ENCODE results near the gene SESN1. TPM values are rescaled to one million over a fixed set of nuclear protein-coding genes. Genes with fewer than 3 reads are reported as not detected.

The SESN1 gene
- polyA plus RNA-seq, 2 of the 4 experiments (the other 2 are of a cell fraction), result 7.9 to 13.9 TPM

- ATAC-seq (no peak), DNase-seq (ENCODE audit: low read depth in 1 of 2, low spot score in 1 of 2) (no peak), FAIRE-seq (no peak)
- ChIA-PET POLR2A (no interaction called here), CTCF (no interaction called here)
- no peaks in the 10 kb centered on the region for H3K4me1 ChIP-seq
- no peak overlapping the region for H3K4me2 ChIP-seq
- 81% methylated on average over 7 of the region's 7 CpGs for WGBS (ENCODE audit: missing lambda C conversion rate)
- no peak overlapping the region for H3K27ac ChIP-seq
- TF ChIP-seq ZFP36 (IDR thresholded peaks at IDR 0.05; ENCODE audit: borderline replicate concordance, partially characterized antibody), result no peak
- TF ChIP-seq HDAC2 (IDR thresholded peaks at IDR 0.05), result no peak
- TF ChIP-seq PHF8 (IDR thresholded peaks at IDR 0.05; ENCODE audit: borderline replicate concordance, low read depth), result no peak
- no peak for TF ChIP-seq GATA3 (IDR thresholded peaks at IDR 0.05; ENCODE audit: borderline replicate concordance)
- TF ChIP-seq, protein P1, sequence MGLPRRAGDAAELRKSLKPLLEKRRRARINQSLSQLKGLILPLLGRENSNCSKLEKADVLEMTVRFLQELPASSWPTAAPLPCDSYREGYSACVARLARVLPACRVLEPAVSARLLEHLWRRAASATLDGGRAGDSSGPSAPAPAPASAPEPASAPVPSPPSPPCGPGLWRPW (IDR thresholded peaks at IDR 0.05), result no peak
- no peak for TF ChIP-seq E2F6 (IDR thresholded peaks at IDR 0.05; ENCODE audit: borderline replicate concordance, low read depth)
- TF ChIP-seq MAZ (IDR thresholded peaks at IDR 0.05; ENCODE audit: borderline replicate concordance, low read depth, low read length), result no peak
- no peak for TF ChIP-seq RFX5 (IDR thresholded peaks at IDR 0.05)
- no peak for TF ChIP-seq KDM1A (IDR thresholded peaks at IDR 0.05; ENCODE audit: low read depth)
- TF ChIP-seq, protein P2, sequence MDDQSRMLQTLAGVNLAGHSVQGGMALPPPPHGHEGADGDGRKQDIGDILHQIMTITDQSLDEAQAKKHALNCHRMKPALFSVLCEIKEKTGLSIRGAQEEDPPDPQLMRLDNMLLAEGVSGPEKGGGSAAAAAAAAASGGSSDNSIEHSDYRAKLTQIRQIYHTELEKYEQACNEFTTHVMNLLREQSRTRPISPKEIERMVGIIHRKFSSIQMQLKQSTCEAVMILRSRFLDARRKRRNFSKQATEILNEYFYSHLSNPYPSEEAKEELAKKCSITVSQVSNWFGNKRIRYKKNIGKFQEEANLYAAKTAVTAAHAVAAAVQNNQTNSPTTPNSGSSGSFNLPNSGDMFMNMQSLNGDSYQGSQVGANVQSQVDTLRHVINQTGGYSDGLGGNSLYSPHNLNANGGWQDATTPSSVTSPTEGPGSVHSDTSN (IDR thresholded peaks at IDR 0.05), result no peak
- TF ChIP-seq FOXS1 (CRISPR knock-in tag; IDR thresholded peaks at IDR 0.05), result no peak
- TF ChIP-seq, protein P3, sequence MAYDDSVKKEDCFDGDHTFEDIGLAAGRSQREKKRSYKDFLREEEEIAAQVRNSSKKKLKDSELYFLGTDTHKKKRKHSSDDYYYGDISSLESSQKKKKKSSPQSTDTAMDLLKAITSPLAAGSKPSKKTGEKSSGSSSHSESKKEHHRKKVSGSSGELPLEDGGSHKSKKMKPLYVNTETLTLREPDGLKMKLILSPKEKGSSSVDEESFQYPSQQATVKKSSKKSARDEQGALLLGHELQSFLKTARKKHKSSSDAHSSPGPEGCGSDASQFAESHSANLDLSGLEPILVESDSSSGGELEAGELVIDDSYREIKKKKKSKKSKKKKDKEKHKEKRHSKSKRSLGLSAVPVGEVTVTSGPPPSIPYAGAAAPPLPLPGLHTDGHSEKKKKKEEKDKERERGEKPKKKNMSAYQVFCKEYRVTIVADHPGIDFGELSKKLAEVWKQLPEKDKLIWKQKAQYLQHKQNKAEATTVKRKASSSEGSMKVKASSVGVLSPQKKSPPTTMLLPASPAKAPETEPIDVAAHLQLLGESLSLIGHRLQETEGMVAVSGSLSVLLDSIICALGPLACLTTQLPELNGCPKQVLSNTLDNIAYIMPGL (CRISPR knock-in tag; IDR thresholded peaks at IDR 0.05; ENCODE audit: borderline replicate concordance), result no peak
- TF ChIP-seq JUN (IDR thresholded peaks at IDR 0.05), result no peak
- no peak for TF ChIP-seq EP300 (IDR thresholded peaks at IDR 0.05)
- TF ChIP-seq ZSCAN20 (CRISPR knock-in tag; IDR thresholded peaks at IDR 0.05), result no peak
- no peak for TF ChIP-seq MAFK (IDR thresholded peaks at IDR 0.05; ENCODE audit: partially characterized antibody)
- no peak overlapping the region for H3K4me3 ChIP-seq
- no peaks in the 10 kb centered on the region for H3K9me3 ChIP-seq
These were observed 134.0 kb downstream of the SESN1 start for GRCh38 chr6:108960601-108961000.

DNA sequence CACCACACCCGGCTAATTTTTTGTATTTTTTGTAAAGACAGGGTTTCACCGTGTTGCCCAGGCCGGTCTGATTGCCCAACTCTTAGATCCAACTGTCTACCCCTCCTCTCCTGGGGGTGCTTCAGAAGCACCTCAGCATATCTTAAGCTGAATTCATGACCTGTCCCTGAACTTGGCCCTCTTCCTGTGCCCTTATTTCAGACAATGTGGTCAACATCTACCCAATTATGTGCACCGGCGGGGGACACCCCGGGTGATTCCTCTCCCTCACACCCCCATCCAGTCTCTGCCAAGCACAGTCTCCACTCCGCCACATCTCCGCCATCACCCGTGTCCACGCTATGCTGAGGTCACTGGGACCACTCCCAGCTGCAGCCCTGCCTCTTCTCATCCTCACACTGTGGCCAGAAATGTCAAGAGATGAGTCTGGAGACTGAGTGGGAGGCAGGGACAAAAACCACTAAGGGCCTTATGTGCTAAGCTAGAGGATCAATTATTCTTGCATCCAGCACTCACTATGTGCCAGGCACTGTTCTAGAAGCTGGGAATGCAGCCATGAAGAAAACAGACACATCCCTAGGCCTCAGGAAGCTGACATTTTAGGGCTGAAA, 134.6 kb downstream of the SESN1 start:
- 77% methylated on average over 10 of the region's 10 CpGs for WGBS (ENCODE audit: missing lambda C conversion rate)

DNA sequence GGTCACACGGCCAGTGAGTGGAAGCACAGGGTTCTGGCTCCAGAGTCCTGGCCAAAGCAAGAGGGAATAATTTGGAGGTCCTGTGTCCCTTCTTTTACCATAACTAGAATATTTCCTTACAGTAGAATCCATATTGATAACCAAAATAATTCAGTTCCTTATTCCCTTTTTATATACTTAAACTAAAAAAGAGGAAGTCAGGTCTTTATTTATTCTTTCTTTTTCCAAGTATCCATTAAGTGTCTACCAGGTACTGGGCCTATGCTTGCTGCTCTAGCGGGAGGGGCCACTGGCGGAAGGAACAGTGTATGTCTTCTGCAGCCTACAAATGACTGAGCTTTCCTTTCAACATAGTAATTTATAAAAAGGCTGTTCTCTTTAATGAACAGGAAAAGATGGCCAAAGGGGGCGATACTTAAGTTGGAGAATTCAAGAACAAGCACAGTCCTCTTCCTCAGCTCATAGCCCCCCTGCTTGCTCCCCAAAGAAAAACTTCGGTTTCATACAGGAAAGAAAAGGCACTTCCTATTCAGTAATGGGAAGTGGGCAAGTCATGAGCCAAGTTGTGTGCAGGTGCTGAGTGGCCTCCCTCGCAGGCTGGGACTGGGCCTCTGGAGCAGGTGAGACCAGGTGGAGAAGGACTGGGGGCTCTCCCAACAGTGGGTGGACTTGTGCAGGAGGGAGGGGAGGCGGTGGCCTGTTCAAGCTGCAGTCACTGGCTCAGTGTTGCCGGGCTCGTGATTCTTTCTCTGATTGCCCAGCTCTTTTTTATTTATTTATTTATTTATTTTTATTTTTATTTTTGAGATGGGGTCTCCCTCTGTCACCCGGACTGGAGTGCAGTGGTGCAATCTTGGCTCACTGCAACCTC, 135.5 kb downstream of the SESN1 start:
- POLR2A ChIA-PET, result no interaction called here
- H3K4me2 ChIP-seq, result no peak overlapping the region
- 80% methylated on average over 10 of the region's 10 CpGs for WGBS (ENCODE audit: missing lambda C conversion rate)
- no peak overlapping the region for H3K4me3 ChIP-seq
- no peaks in the 10 kb centered on the region for H3K9me3 ChIP-seq
- CTCF ChIA-PET, result no interaction called here
- FAIRE-seq, result no peak
- H3K4me1 ChIP-seq, result no peaks in the 10 kb centered on the region
- no peak for ATAC-seq
- no peak overlapping the region for H3K27ac ChIP-seq
- DNase-seq (ENCODE audit: low read depth in 1 of 2, low spot score in 1 of 2), result no peak
- no peak for TF ChIP-seq ESRRA (IDR thresholded peaks at IDR 0.05; ENCODE audit: borderline replicate concordance, low read length)
- TF ChIP-seq, protein P4, sequence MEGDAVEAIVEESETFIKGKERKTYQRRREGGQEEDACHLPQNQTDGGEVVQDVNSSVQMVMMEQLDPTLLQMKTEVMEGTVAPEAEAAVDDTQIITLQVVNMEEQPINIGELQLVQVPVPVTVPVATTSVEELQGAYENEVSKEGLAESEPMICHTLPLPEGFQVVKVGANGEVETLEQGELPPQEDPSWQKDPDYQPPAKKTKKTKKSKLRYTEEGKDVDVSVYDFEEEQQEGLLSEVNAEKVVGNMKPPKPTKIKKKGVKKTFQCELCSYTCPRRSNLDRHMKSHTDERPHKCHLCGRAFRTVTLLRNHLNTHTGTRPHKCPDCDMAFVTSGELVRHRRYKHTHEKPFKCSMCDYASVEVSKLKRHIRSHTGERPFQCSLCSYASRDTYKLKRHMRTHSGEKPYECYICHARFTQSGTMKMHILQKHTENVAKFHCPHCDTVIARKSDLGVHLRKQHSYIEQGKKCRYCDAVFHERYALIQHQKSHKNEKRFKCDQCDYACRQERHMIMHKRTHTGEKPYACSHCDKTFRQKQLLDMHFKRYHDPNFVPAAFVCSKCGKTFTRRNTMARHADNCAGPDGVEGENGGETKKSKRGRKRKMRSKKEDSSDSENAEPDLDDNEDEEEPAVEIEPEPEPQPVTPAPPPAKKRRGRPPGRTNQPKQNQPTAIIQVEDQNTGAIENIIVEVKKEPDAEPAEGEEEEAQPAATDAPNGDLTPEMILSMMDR (IDR thresholded peaks at IDR 0.05), result no peak
- TF ChIP-seq CBX2 (IDR thresholded peaks at IDR 0.05; ENCODE audit: borderline replicate concordance, low read depth), result no peak
- no peak for TF ChIP-seq HDAC2 (IDR thresholded peaks at IDR 0.05)
- no peak for TF ChIP-seq JUN (IDR thresholded peaks at IDR 0.05)
- TF ChIP-seq CEBPB (IDR thresholded peaks at IDR 0.05), result no peak
- no peak for TF ChIP-seq RARB (CRISPR knock-in tag; IDR thresholded peaks at IDR 0.05)
- TF ChIP-seq E2F6 (IDR thresholded peaks at IDR 0.05; ENCODE audit: borderline replicate concordance, low read depth), result no peak
- no peak for TF ChIP-seq HEYL (CRISPR knock-in tag; IDR thresholded peaks at IDR 0.05)
- TF ChIP-seq FOSB (CRISPR knock-in tag; IDR thresholded peaks at IDR 0.05), result no peak
- TF ChIP-seq RFX5 (IDR thresholded peaks at IDR 0.05), result no peak
- TF ChIP-seq FOXS1 (CRISPR knock-in tag; IDR thresholded peaks at IDR 0.05), result no peak
- no peak for TF ChIP-seq EP300 (IDR thresholded peaks at IDR 0.05)
- TF ChIP-seq, protein P1 (IDR thresholded peaks at IDR 0.05), result no peak
- TF ChIP-seq CBX8 (IDR thresholded peaks at IDR 0.05), result no peak

More for the DNA sequence above, 134.6 kb downstream of the SESN1 start:
- ChIA-PET POLR2A (no interaction called here), CTCF (no interaction called here)
- no peak overlapping the region for H3K27ac ChIP-seq
- no peaks in the 10 kb centered on the region for H3K9me3 ChIP-seq
- DNase-seq (ENCODE audit: low read depth in 1 of 2, low spot score in 1 of 2) (no peak), ATAC-seq (no peak), FAIRE-seq (no peak)
- TF ChIP-seq CBX2 (IDR thresholded peaks at IDR 0.05; ENCODE audit: borderline replicate concordance, low read depth) (no peak), POLR2AphosphoS2 (conservative IDR thresholded peaks at IDR 0.05; ENCODE audit: low read length) (no peak), ZC3H11A (IDR thresholded peaks at IDR 0.05) (no peak), JUN (IDR thresholded peaks at IDR 0.05) (no peak), POLR2A (IDR thresholded peaks at IDR 0.05; ENCODE audit: low read length) (no peak)
- H3K4me1 ChIP-seq, result no peaks in the 10 kb centered on the region
- H3K4me3 ChIP-seq, result no peak overlapping the region
- no peak overlapping the region for H3K4me2 ChIP-seq
